K562 (cell line): ENCODE data around the gene TARBP2. TPM values are rescaled to one million over a fixed set of nuclear protein-coding genes. Genes with fewer than 3 reads are reported as not detected.

Experiments used
- CTCF ChIP-seq, 3 experiments: IDR thresholded peaks in 2 of 3; conservative IDR thresholded peaks in 1 of 3; 2 replicates each; pipeline ENCODE4 v1.5.1; 2011 to 2012; ENCODE audit warnings: low read length in 3 of 3, mild to moderate bottlenecking in 3 of 3, control low read depth in 2 of 3, improper control_type of control experiment in 1 of 3, inconsistent platforms in 1 of 3, low read depth in 1 of 3, mixed read lengths in 1 of 3, moderate library complexity in 1 of 3; ENCODE audit not compliant: insufficient read depth in 2 of 3
- DEAF1 ChIP-seq: fragments of 450-650 bp; formaldehyde crosslinking; IDR thresholded peaks from 2 replicates; pipeline ENCODE4 v1.4.0; 2020; ENCODE audit warnings: mild to moderate bottlenecking, moderate library complexity
- ESRRB ChIP-seq: fragments of 250-450 bp; sonication (Bioruptor Pico); IDR thresholded peaks from 2 replicates; pipeline ENCODE4 v1.5.0; 2020; ENCODE audit warnings: mild to moderate bottlenecking, moderate library complexity, borderline replicate concordance
- HDAC3 ChIP-seq: fragments of 450-650 bp; IDR thresholded peaks from 2 replicates; pipeline ENCODE4 v1.6.1; 2018; ENCODE audit warnings: borderline replicate concordance, mild to moderate bottlenecking, moderate library complexity; ENCODE audit not compliant: partially characterized antibody
- MAFF ChIP-seq: IDR thresholded peaks from 2 replicates; pipeline ENCODE4 v1.6.1; 2012; ENCODE audit warnings: low read length, improper control_type of control experiment
- SMAD3 ChIP-seq: fragments of 450-650 bp; formaldehyde crosslinking; conservative IDR thresholded peaks from 2 replicates; pipeline ENCODE4 v1.4.0; 2020; ENCODE audit warnings: mild to moderate bottlenecking
- SP2 ChIP-seq: IDR thresholded peaks from 2 replicates; pipeline ENCODE4 v1.6.1; 2011; ENCODE audit warnings: mild to moderate bottlenecking, low read depth, low read length, moderate library complexity; ENCODE audit not compliant: poor library complexity, severe bottlenecking; ENCODE audit errors: extremely low read depth
- TEAD4 ChIP-seq, 2 experiments: sonication (generic) in 1 of 2; formaldehyde crosslinking in 1 of 2; IDR thresholded peaks; 2 replicates each; pipeline versions ENCODE4 v1.6.1 to v1.8.0; 2012 to 2022; ENCODE audit warnings: borderline replicate concordance in 1 of 2, inconsistent platforms in 1 of 2, low read length in 1 of 2, mild to moderate bottlenecking in 1 of 2, missing genetic modification reagents in 1 of 2
- XRCC4 ChIP-seq: IDR thresholded peaks from one replicate; pipeline ENCODE4 v1.6.1; 2011; ENCODE audit not compliant: insufficient read depth, insufficient read length; ENCODE audit errors: extremely low read depth
- ZNF174 ChIP-seq: fragments of 250-450 bp; sonication (Bioruptor Pico); IDR thresholded peaks from 2 replicates; pipeline ENCODE4 v1.4.0; 2020; ENCODE audit warnings: mild to moderate bottlenecking
- ZNF280B ChIP-seq: fragments of 250-450 bp; sonication (Bioruptor Pico); IDR thresholded peaks from 2 replicates; pipeline ENCODE4 v1.5.1; 2021; ENCODE audit warnings: mild to moderate bottlenecking
- ZNF445 ChIP-seq: fragments of 250-450 bp; sonication (Bioruptor Pico); IDR thresholded peaks from 2 replicates; pipeline ENCODE4 v1.4.0; 2020; ENCODE audit warnings: low read depth, mild to moderate bottlenecking, moderate library complexity
- ZNF586 ChIP-seq: fragments of 450-650 bp; formaldehyde crosslinking; conservative IDR thresholded peaks from 2 replicates; pipeline ENCODE4 v1.4.0; 2020; ENCODE audit warnings: mild to moderate bottlenecking, moderate library complexity
- ZNF609 ChIP-seq: sonication (generic); formaldehyde crosslinking; IDR thresholded peaks from 2 replicates; pipeline ENCODE4 v1.8.1; 2023; ENCODE audit warnings: missing genetic modification reagents, mild to moderate bottlenecking, borderline replicate concordance
- polyA plus RNA-seq, 8 experiments: library from polyadenylated mRNA; depleted of rRNA in 4 of 8; stranded (reverse) in 5 of 8; unstranded in 3 of 8; fragments of >200 nt; fragmentation: Nextera tagmentation in 2 of 8; fragmentation: Illumina TruSeq in 1 of 8; extraction: Ambion mirVana in 2 of 8; extraction: Trizol in 1 of 8; gene quantifications; 2 replicates each; pipeline versions ENCODE4 v1.2.1 to v1.2.3, GENCODE V29; 2011 to 2014; ENCODE audit warnings: inconsistent platforms in 1 of 8, missing spikeins in 1 of 8
- total RNA-seq, 7 experiments: library from RNA; depleted of rRNA in 6 of 7; stranded (reverse); fragments of >200 nt in 6 of 7; fragmentation: Illumina TruSeq in 2 of 7; extraction: Trizol in 2 of 7; gene quantifications; 2 replicates each; pipeline versions ENCODE4 v1.2.1 to v1.2.3, GENCODE V29; 2011 to 2021; ENCODE audit warnings: low replicate concordance in 1 of 7

Gene TARBP2
- total and polyA plus RNA-seq, 9 of the 15 experiments (the other 6 are each of a cell fraction or from before 2014, with no cell fraction given): 5.6 to 69.0 (median 44.6) TPM

- TF ChIP-seq ZNF609 (CRISPR knock-in tag): no peak
- peak; percentile 84 for TF ChIP-seq SMAD3 (CRISPR knock-in tag)
- TF ChIP-seq DEAF1 (CRISPR knock-in tag): peak; percentile 17; the same call in 1 of the 2 replicates
- TF ChIP-seq MAFF: no peak
- no peak for TF ChIP-seq ZNF280B (CRISPR knock-in tag)
- TF ChIP-seq TEAD4 (IDR thresholded peaks at IDR 0.05; ENCODE audit: low read length): no peak
- no peak for TF ChIP-seq TEAD4 (CRISPR knock-in tag; IDR thresholded peaks at IDR 0.05; ENCODE audit: borderline replicate concordance)
- TF ChIP-seq HDAC3: no peak
- TF ChIP-seq ESRRB: no peak
- peak; percentile 52 for TF ChIP-seq SP2
- TF ChIP-seq ZNF174 (CRISPR knock-in tag): peak; percentile 65; the same call in 1 of the 2 replicates
- no peak for TF ChIP-seq CTCF (IDR thresholded peaks at IDR 0.05 in 2 of 3, conservative IDR thresholded peaks at IDR 0.05 in 1 of 3; ENCODE audit: insufficient read depth in 2 of 3, low read depth in 1 of 3, low read length in 3 of 3)
- TF ChIP-seq ZNF445 (CRISPR knock-in tag): 0 out of 2 replicates have a peak, but pooled peaks have one; percentile 75
- no peak; the same call in 1 of the 2 replicates for TF ChIP-seq ZNF586 (CRISPR knock-in tag)
- no peak for TF ChIP-seq XRCC4
Measured at GRCh38 chr12:53500776-53501614, at the start of gene TARBP2 (continued).
